HG02678 (cell line): ENCODE results near the gene RAB40B.

Source experiments
- ATAC-seq: cut with Tn5 transposase; IDR thresholded peaks from one replicate; pipeline ENCODE4 v1.9.1; 2021; ENCODE audit warnings: mild to moderate bottlenecking, moderate library complexity; ENCODE audit not compliant: unreplicated experiment

The RAB40B gene

GRCh38 chr17:82670661-82671450 lies 27.6 kb downstream of the RAB40B start:
- no peak for ATAC-seq

DNA sequence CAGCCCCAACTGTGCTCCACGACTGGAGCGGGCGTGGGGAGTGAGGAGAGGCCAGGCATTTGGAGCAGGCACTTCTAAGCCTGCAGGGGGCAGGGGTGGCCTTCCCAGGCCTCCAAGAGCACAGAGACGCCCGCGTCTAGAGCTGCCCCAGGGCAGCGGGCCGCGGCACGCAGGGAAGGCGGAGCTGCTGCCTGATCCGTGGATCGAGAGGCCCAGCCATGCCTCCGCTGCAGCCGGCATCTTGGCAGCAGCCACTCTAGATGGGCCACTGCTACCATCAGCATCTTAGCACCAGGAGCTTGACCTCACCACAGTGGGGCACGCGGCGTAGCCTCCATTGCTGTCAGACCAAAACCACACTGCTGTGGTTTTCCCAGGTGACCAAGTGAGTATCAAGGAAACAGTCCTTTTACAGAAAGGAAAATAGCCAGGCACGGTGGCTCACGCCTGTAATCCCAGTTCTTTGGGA lies 29.8 kb downstream of the RAB40B start:
- no peak for ATAC-seq

- no peak for ATAC-seq
Measured at GRCh38 chr17:82668024-82668630, 30.4 kb downstream of the RAB40B start.

DNA sequence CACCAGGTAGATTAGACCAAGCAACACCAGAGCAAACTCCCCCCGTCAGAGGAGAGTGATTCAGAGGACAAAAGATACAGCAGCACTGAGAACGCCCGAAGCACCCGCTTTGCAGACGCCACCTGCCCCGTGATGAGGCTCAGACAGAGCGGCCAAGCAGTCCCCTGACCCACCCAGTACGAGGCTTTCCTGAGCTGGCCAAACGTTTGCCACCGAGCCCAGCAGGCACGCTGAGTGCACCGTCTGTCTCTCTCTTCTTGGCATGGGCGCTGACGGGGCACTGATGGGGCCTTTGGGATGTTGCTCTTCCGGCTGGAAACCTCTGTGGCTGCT lies 30.9 kb downstream of the RAB40B start:
- ATAC-seq, result no peak

GRCh38 chr17:82666931-82667667 lies 31.4 kb downstream of the RAB40B start:
- ATAC-seq, result no peak

GRCh38 chr17:82665891-82666290 lies 32.6 kb downstream of the RAB40B start:
- ATAC-seq, result no peak

- ATAC-seq, result no peak
Measured at GRCh38 chr17:82665217-82665616, 33.3 kb downstream of the RAB40B start.

DNA sequence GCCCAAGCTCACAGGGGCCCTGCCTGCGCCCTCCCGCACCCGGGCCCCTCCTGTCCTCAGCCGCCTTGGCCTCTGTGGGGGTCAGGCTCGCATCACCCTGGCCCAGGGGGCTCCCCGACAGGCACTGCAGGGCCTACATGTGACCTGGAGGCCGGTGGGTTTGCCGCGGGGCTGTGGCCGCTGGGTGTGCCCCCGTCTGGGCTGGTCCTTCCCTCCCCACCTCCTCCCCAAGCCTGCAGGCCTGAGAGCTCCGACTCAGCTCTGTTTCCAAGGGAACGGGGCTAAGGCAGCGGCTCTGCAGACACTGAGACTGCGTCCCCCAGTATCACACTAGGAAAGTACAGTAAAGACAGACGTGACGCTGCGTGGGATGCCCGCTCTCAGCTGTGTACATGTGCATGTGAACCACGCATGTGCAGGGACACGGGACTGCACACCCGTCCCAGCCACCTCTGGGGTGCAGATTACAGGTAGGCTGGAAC lies 33.8 kb downstream of the RAB40B start:
- ATAC-seq, result no peak

DNA sequence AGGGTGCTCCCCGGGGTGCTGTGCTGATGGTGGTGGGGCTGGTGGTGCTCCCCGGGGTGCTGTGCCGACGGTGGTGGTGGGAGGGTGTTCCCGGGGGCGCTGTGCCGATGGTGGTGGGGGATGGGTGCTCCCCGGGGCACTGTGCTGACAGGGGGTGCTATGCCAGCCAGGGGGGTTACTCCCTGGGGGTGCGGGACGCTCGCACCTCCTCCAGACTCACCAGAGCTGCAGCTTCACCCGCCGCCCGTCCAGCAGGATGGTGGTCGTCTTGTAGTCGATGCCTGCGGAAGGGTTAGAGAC lies 34.3 kb downstream of the RAB40B start:
- ATAC-seq, result no peak

- no peak for ATAC-seq
Measured at GRCh38 chr17:82663381-82664275, 34.9 kb downstream of the RAB40B start.

DNA sequence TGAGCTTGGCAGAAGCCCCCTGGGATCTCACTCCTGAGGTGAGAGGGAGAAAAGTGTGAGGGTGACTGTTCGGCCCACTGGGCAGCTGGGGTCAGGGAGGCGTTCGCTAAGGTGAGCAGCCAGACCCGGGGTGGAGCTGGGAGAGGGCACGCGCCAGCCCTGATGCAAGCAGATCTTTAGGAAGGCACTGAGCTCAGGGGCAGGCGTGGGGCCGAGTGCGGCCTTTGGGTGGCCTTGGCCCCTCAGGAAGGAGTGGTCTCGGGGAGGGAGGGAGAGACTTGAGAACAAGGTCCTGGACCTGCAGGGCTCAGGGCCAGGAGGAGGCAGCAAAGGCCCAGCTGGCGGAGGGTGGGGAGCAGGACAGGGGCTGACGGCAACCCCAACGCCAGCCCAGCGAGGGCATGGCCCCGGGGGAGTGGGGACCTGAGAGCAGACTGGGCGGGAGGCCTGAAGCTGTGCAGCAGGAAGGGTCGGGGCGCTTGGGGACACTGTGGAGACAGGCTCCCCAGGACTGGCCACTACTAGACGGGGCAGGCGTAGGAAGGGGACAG lies 35.7 kb downstream of the RAB40B start:
- ATAC-seq, result no peak

GRCh38 chr17:82661717-82662683 lies 36.5 kb downstream of the RAB40B start:
- no peak for ATAC-seq

DNA sequence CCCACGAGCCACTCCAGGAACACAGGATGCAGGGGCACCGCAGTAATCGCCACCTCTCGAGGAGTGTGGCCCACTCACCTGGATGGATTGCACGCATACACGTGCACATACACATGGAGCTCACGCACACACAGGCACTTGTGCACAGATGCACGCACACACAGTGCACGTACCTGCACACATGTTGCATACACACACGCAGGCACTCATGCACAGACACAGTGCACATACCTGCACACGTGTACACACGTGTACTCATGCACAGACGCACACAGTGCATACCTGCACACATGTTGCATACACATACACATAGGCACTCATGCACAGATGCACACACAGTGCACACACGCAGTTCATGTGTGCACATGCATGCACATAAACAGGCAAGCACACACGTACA lies 38.6 kb downstream of the RAB40B start:
- no peak for ATAC-seq

GRCh38 chr17:82658796-82659452 lies 39.6 kb downstream of the RAB40B start:
- no peak for ATAC-seq

DNA sequence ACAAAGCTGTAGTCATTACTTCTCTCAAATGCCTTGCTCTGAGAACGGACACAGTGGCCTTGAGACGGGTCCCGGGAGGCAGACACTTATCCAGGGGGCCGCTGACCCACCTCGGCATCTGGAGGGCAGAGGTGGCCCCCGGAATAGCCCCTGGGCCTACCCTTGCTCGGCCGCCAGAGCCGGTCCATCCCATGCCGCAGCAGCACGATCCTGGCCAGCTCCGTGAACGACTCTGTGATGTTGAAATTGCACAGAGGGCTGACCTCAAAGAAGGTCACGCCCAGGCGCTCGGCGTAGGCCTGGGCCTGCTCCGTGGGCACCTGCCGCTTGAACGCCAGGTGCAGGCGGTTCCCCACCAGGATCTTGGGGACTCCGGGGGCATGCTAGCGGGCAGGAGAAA lies 40.2 kb downstream of the RAB40B start:
- no peak for ATAC-seq

DNA sequence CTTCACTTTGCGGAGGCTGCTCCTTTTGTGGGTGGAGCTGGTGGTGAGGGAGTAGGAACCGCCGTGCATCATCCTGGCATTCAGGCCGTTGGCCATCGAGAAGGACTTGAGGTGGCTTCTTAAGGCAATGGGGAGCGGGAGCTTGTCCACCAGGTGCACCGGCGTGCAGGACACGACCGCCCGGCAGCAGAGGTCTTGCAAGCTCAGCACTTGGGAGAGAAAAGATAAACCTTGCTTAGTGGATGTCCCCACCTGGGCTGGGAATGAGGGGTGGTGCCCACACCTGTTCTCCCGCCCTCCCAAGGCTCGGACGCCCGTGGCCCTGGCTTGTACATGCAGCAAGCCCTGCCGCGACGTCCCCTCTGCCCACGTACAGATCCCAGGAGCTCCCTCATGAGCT lies 40.6 kb downstream of the RAB40B start:
- no peak for ATAC-seq

DNA sequence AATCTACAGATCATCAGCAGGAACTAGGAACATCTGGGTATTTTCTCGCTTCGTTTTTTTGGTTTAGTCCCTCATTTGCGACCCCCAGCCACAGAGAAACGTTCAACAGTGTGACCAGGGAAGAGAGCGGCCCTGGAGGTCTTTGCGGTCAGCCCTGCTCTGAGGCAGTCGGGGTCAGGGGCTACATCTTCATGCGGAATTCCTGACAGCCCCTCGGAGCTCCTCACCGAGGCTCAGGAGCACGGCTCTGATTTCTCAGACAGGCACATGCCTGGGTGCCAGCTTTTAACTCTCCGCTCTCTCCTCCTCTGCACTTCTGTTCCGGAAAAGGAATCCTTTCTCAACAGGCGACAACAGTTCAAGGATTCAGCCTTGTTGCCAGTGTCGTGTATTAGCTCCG lies 42.2 kb downstream of the RAB40B start:
- no peak for ATAC-seq

GRCh38 chr17:82655523-82655922 lies 43.0 kb downstream of the RAB40B start:
- no peak for ATAC-seq

DNA sequence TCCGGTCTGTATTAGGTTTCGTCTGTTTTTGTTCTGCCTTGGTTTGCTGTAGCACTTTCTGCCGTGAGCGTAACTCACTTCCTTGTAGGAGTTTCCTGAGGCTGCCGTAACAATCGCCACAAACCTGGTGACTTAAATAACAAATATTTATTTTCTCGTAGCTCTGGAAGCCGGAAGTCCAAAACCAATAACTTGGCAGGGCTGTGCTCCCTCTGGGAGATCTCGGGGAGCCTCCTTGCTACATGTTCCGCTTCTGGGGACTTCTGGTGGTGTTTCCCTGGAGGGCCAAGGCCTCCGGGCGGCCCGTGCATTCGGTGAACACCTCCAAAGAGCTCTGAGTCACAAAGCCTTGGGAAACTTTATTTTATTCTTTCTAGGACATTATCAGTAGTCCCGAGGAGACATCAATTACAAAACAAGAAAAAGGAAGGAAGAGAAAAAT lies 43.4 kb downstream of the RAB40B start:
- no peak for ATAC-seq
